GM19463 (cell line): ENCODE measurements around the gene FAM241B.

Source experiments
- ATAC-seq: cut with Tn5 transposase; IDR thresholded peaks from one replicate; pipeline ENCODE4 v1.9.1; 2021; ENCODE audit warnings: mild to moderate bottlenecking, moderate library complexity; ENCODE audit not compliant: unreplicated experiment

FAM241B gene

GRCh38 chr10:69663369-69663947 lies 33.4 kb downstream of the FAM241B start:
- ATAC-seq, result no peak

GRCh38 chr10:69665474-69666320 lies 35.6 kb downstream of the FAM241B start:
- ATAC-seq, result no peak

GRCh38 chr10:69666756-69667155 lies 36.7 kb downstream of the FAM241B start:
- no peak for ATAC-seq

GRCh38 chr10:69668721-69669120 lies 38.7 kb downstream of the FAM241B start:
- ATAC-seq, result no peak

GRCh38 chr10:69669409-69669808 lies 39.4 kb downstream of the FAM241B start:
- ATAC-seq, result no peak

GRCh38 chr10:69673521-69673920 lies 43.5 kb downstream of the FAM241B start:
- ATAC-seq, result no peak

- no peak for ATAC-seq
Observed at GRCh38 chr10:69674786-69675185, 44.7 kb downstream of the FAM241B start.

- ATAC-seq, result no peak
Observed at GRCh38 chr10:69676301-69676700, 46.3 kb downstream of the FAM241B start.

GRCh38 chr10:69677985-69678654 lies 48.1 kb downstream of the FAM241B start:
- ATAC-seq, result no peak

- no peak for ATAC-seq
Observed at GRCh38 chr10:69679736-69680135, 49.7 kb downstream of the FAM241B start.

GRCh38 chr10:69680610-69681009 lies 50.6 kb downstream of the FAM241B start:
- ATAC-seq, result no peak

- ATAC-seq, result no peak
Observed at GRCh38 chr10:69681436-69681835, 51.4 kb downstream of the FAM241B start.

- no peak for ATAC-seq
Observed at GRCh38 chr10:69682955-69683474, 53.0 kb downstream of the FAM241B start.
